K562 (cell line): ENCODE results near the gene DCAF6. TPM values are rescaled to one million over a fixed set of nuclear protein-coding genes. Genes with fewer than 3 reads are reported as not detected.

Source experiments
- CCAR2 ChIP-seq: fragments of 200-400 bp; formaldehyde crosslinking; IDR thresholded peaks from 2 replicates; pipeline ENCODE4 v1.6.1; 2017; ENCODE audit warnings: mild to moderate bottlenecking, low read depth, low read length
- CSDE1 ChIP-seq, 2 experiments: fragments of 450-650 bp; IDR thresholded peaks; 2 replicates each; pipeline ENCODE4 v1.6.1; 2016; ENCODE audit warnings: mild to moderate bottlenecking in 1 of 2
- GATAD2A ChIP-seq: fragments of 450-650 bp; IDR thresholded peaks from 2 replicates; pipeline ENCODE4 v1.6.1; 2017
- HNRNPL ChIP-seq: fragments of 200-400 bp; formaldehyde crosslinking; IDR thresholded peaks from 2 replicates; pipeline ENCODE4 v1.6.1; 2017; ENCODE audit warnings: low read depth, mild to moderate bottlenecking, low read length
- MAFG ChIP-seq: fragments of 450-650 bp; conservative IDR thresholded peaks from 2 replicates; pipeline ENCODE4 v1.6.1; 2016; ENCODE audit warnings: missing genetic modification characterization, missing compliant biosample characterization
- MTA3 ChIP-seq: fragments of 450-650 bp; formaldehyde crosslinking; IDR thresholded peaks from 2 replicates; pipeline ENCODE4 v1.6.1; 2017; ENCODE audit warnings: mild to moderate bottlenecking, borderline replicate concordance
- NCOA4 ChIP-seq: fragments of 450-650 bp; IDR thresholded peaks from 2 replicates; pipeline ENCODE4 v1.6.1; 2018; ENCODE audit warnings: mild to moderate bottlenecking; ENCODE audit not compliant: partially characterized antibody
- NR2F6 ChIP-seq: fragments of 450-650 bp; formaldehyde crosslinking; IDR thresholded peaks from 2 replicates; pipeline ENCODE4 v1.4.0; 2020; ENCODE audit warnings: mild to moderate bottlenecking
- NRF1 ChIP-seq, 2 experiments: fragments of 450-650 bp; IDR thresholded peaks in 1 of 2; conservative IDR thresholded peaks in 1 of 2; 2 replicates each; pipeline ENCODE4 v1.6.1; 2014; ENCODE audit warnings: mild to moderate bottlenecking in 2 of 2
- PHF8 ChIP-seq: fragments of 200-600 bp; sonication (generic); IDR thresholded peaks from 2 replicates; pipeline ENCODE4 v1.6.1; 2012; ENCODE audit warnings: mixed run types, mild to moderate bottlenecking, inconsistent platforms, low read length, moderate library complexity, borderline replicate concordance
- ZC3H11A ChIP-seq: IDR thresholded peaks from 2 replicates; pipeline ENCODE4 v1.6.1; 2012; ENCODE audit warnings: low read depth, low read length, improper control_type of control experiment
- polyA plus RNA-seq, 8 experiments: library from polyadenylated mRNA; depleted of rRNA in 4 of 8; stranded (reverse) in 5 of 8; unstranded in 3 of 8; fragments of >200 nt; fragmentation: Nextera tagmentation in 2 of 8; fragmentation: Illumina TruSeq in 1 of 8; extraction: Ambion mirVana in 2 of 8; extraction: Trizol in 1 of 8; gene quantifications; 2 replicates each; pipeline versions ENCODE4 v1.2.1 to v1.2.3, GENCODE V29; 2011 to 2014; ENCODE audit warnings: inconsistent platforms in 1 of 8, missing spikeins in 1 of 8
- total RNA-seq, 7 experiments: library from RNA; depleted of rRNA in 6 of 7; stranded (reverse); fragments of >200 nt in 6 of 7; fragmentation: Illumina TruSeq in 2 of 7; extraction: Trizol in 2 of 7; gene quantifications; 2 replicates each; pipeline versions ENCODE4 v1.2.1 to v1.2.3, GENCODE V29; 2011 to 2021; ENCODE audit warnings: low replicate concordance in 1 of 7
- TF ChIP-seq, protein P1 (sequence below), 2 experiments: fragments of 450-650 bp in 1 of 2; IDR thresholded peaks; 2 replicates each; pipeline ENCODE4 v1.6.1; 2011 to 2017; ENCODE audit warnings: low read depth in 2 of 2, antibody characterized with exemption in 1 of 2, borderline replicate concordance in 1 of 2, low read length in 1 of 2, mild to moderate bottlenecking in 1 of 2, mixed read lengths in 1 of 2; ENCODE audit not compliant: control insufficient read depth in 1 of 2
- TF ChIP-seq, protein P2 (sequence below): fragments of 250-450 bp; sonication (Bioruptor Pico); IDR thresholded peaks from 2 replicates; pipeline ENCODE4 v1.8.0; 2022; ENCODE audit warnings: moderate library complexity, mild to moderate bottlenecking, inconsistent platforms
- TF ChIP-seq, protein P3 (sequence below): fragments of 450-650 bp; formaldehyde crosslinking; conservative IDR thresholded peaks from 2 replicates; pipeline ENCODE4 v1.4.0; 2022; ENCODE audit warnings: mild to moderate bottlenecking, missing genetic modification characterization
- TF ChIP-seq, protein P4 (sequence below): fragments of 450-650 bp; IDR thresholded peaks from 2 replicates; pipeline ENCODE4 v1.6.1; 2018; ENCODE audit warnings: mild to moderate bottlenecking, low read depth; ENCODE audit not compliant: partially characterized antibody
- TF ChIP-seq, protein P5 (sequence below): fragments of 250-450 bp; sonication (Bioruptor Pico); IDR thresholded peaks from 2 replicates; pipeline ENCODE4 v1.8.0; 2021; ENCODE audit warnings: moderate library complexity, mild to moderate bottlenecking, inconsistent platforms
- TF ChIP-seq, protein P6 (sequence below), 2 experiments: fragments of 200-800 bp in 1 of 2; sonication (Bioruptor generic) in 1 of 2; sonication (generic) in 1 of 2; formaldehyde crosslinking in 1 of 2; IDR thresholded peaks in 1 of 2; conservative IDR thresholded peaks in 1 of 2; 2 replicates each; pipeline versions ENCODE4 v1.5.0 to v1.6.1; 2016 to 2020; ENCODE audit warnings: missing compliant biosample characterization in 1 of 2, missing genetic modification characterization in 1 of 2, missing genetic modification reagents in 1 of 2

DCAF6 gene
- total and polyA plus RNA-seq, 9 of the 15 experiments (the other 6 are each of a cell fraction or from before 2014, with no cell fraction given) = 19.1 to 102 (median 46.3) TPM

DNA sequence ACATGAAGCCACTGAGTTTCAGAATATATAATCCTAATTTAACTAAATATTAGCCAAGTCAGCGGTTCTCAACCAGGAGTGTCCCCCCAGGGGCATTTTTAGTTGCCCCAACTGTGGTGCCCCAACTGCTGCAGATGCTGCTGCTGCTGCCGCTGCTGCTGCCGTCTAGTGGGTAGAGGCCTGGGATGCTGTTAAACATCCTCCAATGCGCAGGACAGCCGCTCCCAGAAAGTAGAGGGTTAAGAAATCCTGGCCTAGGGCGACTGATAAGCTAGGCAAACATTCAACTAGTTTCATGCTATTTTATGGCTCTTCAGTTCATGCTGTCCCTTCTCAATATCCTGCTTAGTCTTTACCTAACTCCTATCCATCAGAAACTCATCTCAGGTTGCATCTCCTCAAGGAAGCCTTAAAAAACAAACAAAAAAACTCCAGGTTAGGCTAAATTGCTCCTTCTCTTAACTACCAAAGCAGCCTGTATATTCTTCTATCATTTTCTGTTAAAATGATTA is 9.9 kb upstream of the DCAF6 start (continued):
- TF ChIP-seq, protein P1, sequence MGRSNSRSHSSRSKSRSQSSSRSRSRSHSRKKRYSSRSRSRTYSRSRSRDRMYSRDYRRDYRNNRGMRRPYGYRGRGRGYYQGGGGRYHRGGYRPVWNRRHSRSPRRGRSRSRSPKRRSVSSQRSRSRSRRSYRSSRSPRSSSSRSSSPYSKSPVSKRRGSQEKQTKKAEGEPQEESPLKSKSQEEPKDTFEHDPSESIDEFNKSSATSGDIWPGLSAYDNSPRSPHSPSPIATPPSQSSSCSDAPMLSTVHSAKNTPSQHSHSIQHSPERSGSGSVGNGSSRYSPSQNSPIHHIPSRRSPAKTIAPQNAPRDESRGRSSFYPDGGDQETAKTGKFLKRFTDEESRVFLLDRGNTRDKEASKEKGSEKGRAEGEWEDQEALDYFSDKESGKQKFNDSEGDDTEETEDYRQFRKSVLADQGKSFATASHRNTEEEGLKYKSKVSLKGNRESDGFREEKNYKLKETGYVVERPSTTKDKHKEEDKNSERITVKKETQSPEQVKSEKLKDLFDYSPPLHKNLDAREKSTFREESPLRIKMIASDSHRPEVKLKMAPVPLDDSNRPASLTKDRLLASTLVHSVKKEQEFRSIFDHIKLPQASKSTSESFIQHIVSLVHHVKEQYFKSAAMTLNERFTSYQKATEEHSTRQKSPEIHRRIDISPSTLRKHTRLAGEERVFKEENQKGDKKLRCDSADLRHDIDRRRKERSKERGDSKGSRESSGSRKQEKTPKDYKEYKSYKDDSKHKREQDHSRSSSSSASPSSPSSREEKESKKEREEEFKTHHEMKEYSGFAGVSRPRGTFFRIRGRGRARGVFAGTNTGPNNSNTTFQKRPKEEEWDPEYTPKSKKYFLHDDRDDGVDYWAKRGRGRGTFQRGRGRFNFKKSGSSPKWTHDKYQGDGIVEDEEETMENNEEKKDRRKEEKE (IDR thresholded peaks at IDR 0.05; ENCODE audit: borderline replicate concordance in 1 of 2, control insufficient read depth in 1 of 2, low read depth in 2 of 2, low read length in 1 of 2) = no peak; a peak in 1 of 4 replicates
- TF ChIP-seq, protein P2, sequence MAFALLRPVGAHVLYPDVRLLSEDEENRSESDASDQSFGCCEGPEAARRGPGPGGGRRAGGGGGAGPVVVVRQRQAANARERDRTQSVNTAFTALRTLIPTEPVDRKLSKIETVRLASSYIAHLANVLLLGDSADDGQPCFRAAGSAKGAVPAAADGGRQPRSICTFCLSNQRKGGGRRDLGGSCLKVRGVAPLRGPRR = 0 out of 2 replicates have a peak, but pooled peaks have one; percentile 59
- TF ChIP-seq GATAD2A (peak; percentile 95), CCAR2 (no peak), MTA3 (no peak), HNRNPL (0 out of 2 replicates have a peak, but pooled peaks have one; percentile 27), ZC3H11A (no peak), NR2F6 (CRISPR knock-in tag) (no peak), CSDE1 (IDR thresholded peaks at IDR 0.05) (no peak), NCOA4 (no peak), NRF1 (conservative IDR thresholded peaks at IDR 0.05 in 1 of 2, IDR thresholded peaks at IDR 0.05 in 1 of 2) (peak; percentile 82), MAFG (tag) (peak; percentile 74), PHF8 (no peak)
- TF ChIP-seq, protein P3, sequence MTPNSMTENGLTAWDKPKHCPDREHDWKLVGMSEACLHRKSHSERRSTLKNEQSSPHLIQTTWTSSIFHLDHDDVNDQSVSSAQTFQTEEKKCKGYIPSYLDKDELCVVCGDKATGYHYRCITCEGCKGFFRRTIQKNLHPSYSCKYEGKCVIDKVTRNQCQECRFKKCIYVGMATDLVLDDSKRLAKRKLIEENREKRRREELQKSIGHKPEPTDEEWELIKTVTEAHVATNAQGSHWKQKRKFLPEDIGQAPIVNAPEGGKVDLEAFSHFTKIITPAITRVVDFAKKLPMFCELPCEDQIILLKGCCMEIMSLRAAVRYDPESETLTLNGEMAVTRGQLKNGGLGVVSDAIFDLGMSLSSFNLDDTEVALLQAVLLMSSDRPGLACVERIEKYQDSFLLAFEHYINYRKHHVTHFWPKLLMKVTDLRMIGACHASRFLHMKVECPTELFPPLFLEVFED (CRISPR knock-in tag) = no peak
- TF ChIP-seq, protein P4, sequence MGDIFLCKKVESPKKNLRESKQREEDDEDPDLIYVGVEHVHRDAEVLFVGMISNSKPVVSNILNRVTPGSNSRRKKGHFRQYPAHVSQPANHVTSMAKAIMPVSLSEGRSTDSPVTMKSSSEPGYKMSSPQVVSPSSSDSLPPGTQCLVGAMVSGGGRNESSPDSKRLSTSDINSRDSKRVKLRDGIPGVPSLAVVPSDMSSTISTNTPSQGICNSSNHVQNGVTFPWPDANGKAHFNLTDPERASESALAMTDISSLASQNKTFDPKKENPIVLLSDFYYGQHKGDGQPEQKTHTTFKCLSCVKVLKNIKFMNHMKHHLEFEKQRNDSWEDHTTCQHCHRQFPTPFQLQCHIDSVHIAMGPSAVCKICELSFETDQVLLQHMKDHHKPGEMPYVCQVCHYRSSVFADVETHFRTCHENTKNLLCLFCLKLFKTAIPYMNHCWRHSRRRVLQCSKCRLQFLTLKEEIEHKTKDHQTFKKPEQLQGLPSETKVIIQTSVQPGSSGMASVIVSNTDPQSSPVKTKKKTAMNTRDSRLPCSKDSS = no peak
- TF ChIP-seq, protein P5, sequence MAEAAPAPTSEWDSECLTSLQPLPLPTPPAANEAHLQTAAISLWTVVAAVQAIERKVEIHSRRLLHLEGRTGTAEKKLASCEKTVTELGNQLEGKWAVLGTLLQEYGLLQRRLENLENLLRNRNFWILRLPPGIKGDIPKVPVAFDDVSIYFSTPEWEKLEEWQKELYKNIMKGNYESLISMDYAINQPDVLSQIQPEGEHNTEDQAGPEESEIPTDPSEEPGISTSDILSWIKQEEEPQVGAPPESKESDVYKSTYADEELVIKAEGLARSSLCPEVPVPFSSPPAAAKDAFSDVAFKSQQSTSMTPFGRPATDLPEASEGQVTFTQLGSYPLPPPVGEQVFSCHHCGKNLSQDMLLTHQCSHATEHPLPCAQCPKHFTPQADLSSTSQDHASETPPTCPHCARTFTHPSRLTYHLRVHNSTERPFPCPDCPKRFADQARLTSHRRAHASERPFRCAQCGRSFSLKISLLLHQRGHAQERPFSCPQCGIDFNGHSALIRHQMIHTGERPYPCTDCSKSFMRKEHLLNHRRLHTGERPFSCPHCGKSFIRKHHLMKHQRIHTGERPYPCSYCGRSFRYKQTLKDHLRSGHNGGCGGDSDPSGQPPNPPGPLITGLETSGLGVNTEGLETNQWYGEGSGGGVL = no peak
- TF ChIP-seq, protein P6, sequence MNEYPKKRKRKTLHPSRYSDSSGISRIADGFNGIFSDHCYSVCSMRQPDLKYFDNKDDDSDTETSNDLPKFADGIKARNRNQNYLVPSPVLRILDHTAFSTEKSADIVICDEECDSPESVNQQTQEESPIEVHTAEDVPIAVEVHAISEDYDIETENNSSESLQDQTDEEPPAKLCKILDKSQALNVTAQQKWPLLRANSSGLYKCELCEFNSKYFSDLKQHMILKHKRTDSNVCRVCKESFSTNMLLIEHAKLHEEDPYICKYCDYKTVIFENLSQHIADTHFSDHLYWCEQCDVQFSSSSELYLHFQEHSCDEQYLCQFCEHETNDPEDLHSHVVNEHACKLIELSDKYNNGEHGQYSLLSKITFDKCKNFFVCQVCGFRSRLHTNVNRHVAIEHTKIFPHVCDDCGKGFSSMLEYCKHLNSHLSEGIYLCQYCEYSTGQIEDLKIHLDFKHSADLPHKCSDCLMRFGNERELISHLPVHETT (CRISPR knock-in tag; conservative IDR thresholded peaks at IDR 0.05 in 1 of 2, IDR thresholded peaks at IDR 0.05 in 1 of 2) = no peak
